ENCODE data around the gene SEMA3A. TPM values are rescaled to one million over a fixed set of nuclear protein-coding genes. Genes with fewer than 3 reads are reported as not detected.

SEMA3A gene
- total and polyA plus RNA-seq, 2 of the 13 experiments (the other 11 are each of a cell fraction or from before 2014, with no cell fraction given), result 0.29 to 1.2 TPM

GRCh38 chr7:83921271-83921940, 273.2 kb downstream of the SEMA3A start:
- FAIRE-seq, result no peak
- POLR2A ChIA-PET, result no interaction called here
- CTCF ChIA-PET (ENCODE audit: low intra/inter-chr PET ratio, low total read pairs), result no interaction called here
- 4% methylated on average over 1 of the region's 1 CpG for WGBS (ENCODE audit: low lambda C conversion rate)
- no peaks in the 10 kb centered on the region for H3K36me3 ChIP-seq (replicated peaks in 1 of 2; ENCODE audit: control insufficient read depth in 1 of 2, insufficient read depth in 2 of 2, low read length in 2 of 2)
- in situ Hi-C loops (cut with HindIII; ENCODE audit: extremely low pct_ligation_motif_present, low pct_unique_long_range_greater_than_20kb) (no loop called here), intact Hi-C loops (cut with micrococcal nuclease; ENCODE audit: unreplicated experiment) (no loop called here)
- no peaks in the 10 kb centered on the region for H3K79me2 ChIP-seq (ENCODE audit: insufficient read depth, low read length)
- H3K4me3 ChIP-seq (replicated peaks in 1 of 3; ENCODE audit: insufficient read depth in 1 of 3, low read depth in 2 of 3, low read length in 3 of 3), result no peak overlapping the region
- no TSS peak for BruUV-seq (replicated peaks)
- H3K27ac ChIP-seq (ENCODE audit: extremely low read length, insufficient read depth, low read length), result no peak overlapping the region
- no peak overlapping the region for H3K9ac ChIP-seq (ENCODE audit: insufficient read depth, low read depth, low read length)
- no peak for TF ChIP-seq PHF21A (CRISPR knock-in tag; IDR thresholded peaks at IDR 0.05)
- no peak for TF ChIP-seq AGO2 (optimal IDR thresholded peaks at IDR 0.05; ENCODE audit: low read depth, low read length)
- TF ChIP-seq CENPBD1 (CRISPR knock-in tag; IDR thresholded peaks at IDR 0.05; ENCODE audit: borderline replicate concordance, low read depth), result no peak
- TF ChIP-seq TBL1XR1 (IDR thresholded peaks at IDR 0.05; ENCODE audit: borderline replicate concordance, low read length, partially characterized antibody), result no peak
- no peak for TF ChIP-seq ATF1 (CRISPR knock-in tag; IDR thresholded peaks at IDR 0.05)
- TF ChIP-seq THYN1 (CRISPR knock-in tag; IDR thresholded peaks at IDR 0.05; ENCODE audit: borderline replicate concordance, low read depth), result no peak
- no peak for TF ChIP-seq ZNF280B (CRISPR knock-in tag; IDR thresholded peaks at IDR 0.05; ENCODE audit: borderline replicate concordance)
- no peak for TF ChIP-seq ZIK1 (CRISPR knock-in tag; IDR thresholded peaks at IDR 0.05; ENCODE audit: borderline replicate concordance, low read depth)
- no peak for TF ChIP-seq FOXA1 (IDR thresholded peaks at IDR 0.05)
- TF ChIP-seq FOXA1 (CRISPR knock-in tag; IDR thresholded peaks at IDR 0.05), result no peak
- no peak for TF ChIP-seq JUNB (CRISPR knock-in tag; IDR thresholded peaks at IDR 0.05; ENCODE audit: borderline replicate concordance)
- no peak for TF ChIP-seq FOSL2 (CRISPR knock-in tag; IDR thresholded peaks at IDR 0.05)
- TF ChIP-seq BCLAF1 (IDR thresholded peaks at IDR 0.05), result no peak
- H4K20me1 ChIP-seq (ENCODE audit: insufficient read depth, low read length), result no peaks in the 10 kb centered on the region
- no peak for ATAC-seq
- no peaks in the 10 kb centered on the region for H3K9me3 ChIP-seq (ENCODE audit: low read length)
- DNase-seq (ENCODE audit: low spot score), result no peak
- no peaks in the 10 kb centered on the region for H3K27me3 ChIP-seq (ENCODE audit: control insufficient read depth in 1 of 2, insufficient read depth in 2 of 2, low read length in 2 of 2)
- H3K4me2 ChIP-seq (ENCODE audit: low read depth, low read length), result no peak overlapping the region
- H2AFZ ChIP-seq (ENCODE audit: low read length), result no peak overlapping the region
- no peaks in the 10 kb centered on the region for H3K4me1 ChIP-seq (ENCODE audit: insufficient read depth, low read length)
